Mesenchymal stem cell (in vitro differentiated cells and primary cell): ENCODE data around the gene IL1RAP.

ENCODE experiments used
- DNase-seq: peaks from one replicate; pipeline ENCODE4 v3.0.0-alpha.2; 2013
- H2AFZ ChIP-seq: one replicate; pipeline ENCODE4 v1.6.1; 2013; ENCODE audit warnings: low read depth, mild to moderate bottlenecking, control low read depth, inconsistent platforms, low read length, moderate library complexity
- H2AK5ac ChIP-seq: 2 replicates; pipeline ENCODE4 v1.6.1; 2013; ENCODE audit warnings: low read length, moderate library complexity, mild to moderate bottlenecking, inconsistent platforms; ENCODE audit not compliant: severe bottlenecking
- H2BK120ac ChIP-seq: one replicate; pipeline ENCODE4 v1.6.1; 2013; ENCODE audit warnings: low read depth, mild to moderate bottlenecking, inconsistent platforms, low read length, moderate library complexity
- H2BK12ac ChIP-seq, 2 experiments: one replicate each; pipeline ENCODE4 v1.6.1; 2013; ENCODE audit warnings: inconsistent platforms in 2 of 2, low read length in 2 of 2, mild to moderate bottlenecking in 2 of 2, moderate library complexity in 2 of 2, control low read depth in 1 of 2
- H2BK15ac ChIP-seq: one replicate; pipeline ENCODE4 v1.6.1; 2013; ENCODE audit warnings: mild to moderate bottlenecking, low read depth, inconsistent platforms; ENCODE audit not compliant: poor library complexity, severe bottlenecking
- H2BK5ac ChIP-seq: 2 replicates; pipeline ENCODE4 v1.6.1; 2013; ENCODE audit warnings: low read depth, mild to moderate bottlenecking, low read length, control low read depth, inconsistent platforms; ENCODE audit not compliant: poor library complexity, severe bottlenecking
- H3K14ac ChIP-seq, 2 experiments: one replicate each; pipeline ENCODE4 v1.6.1; 2013; ENCODE audit warnings: inconsistent platforms in 2 of 2, low read length in 2 of 2, control low read depth in 1 of 2, mild to moderate bottlenecking in 1 of 2, moderate library complexity in 1 of 2
- H3K18ac ChIP-seq, 2 experiments: one replicate each; pipeline ENCODE4 v1.6.1; 2013; ENCODE audit warnings: inconsistent platforms in 2 of 2, low read length in 2 of 2, control low read depth in 1 of 2, low read depth in 1 of 2, mild to moderate bottlenecking in 1 of 2
- H3K23ac ChIP-seq, 2 experiments: one replicate each; pipeline ENCODE4 v1.6.1; 2013; ENCODE audit warnings: inconsistent platforms in 2 of 2, low read length in 2 of 2, mild to moderate bottlenecking in 2 of 2, moderate library complexity in 2 of 2, control low read depth in 1 of 2
- H3K27ac ChIP-seq: 2 replicates; pipeline ENCODE4 v1.5.1; 2013; ENCODE audit warnings: mild to moderate bottlenecking, moderate library complexity, low read length, control low read depth, inconsistent platforms; ENCODE audit not compliant: poor library complexity, severe bottlenecking
- H3K27me3 ChIP-seq, 2 experiments: 2 replicates each; pipeline versions ENCODE4 v1.6.1 to v1.7.0; 2013; ENCODE audit warnings: low read length in 2 of 2, mild to moderate bottlenecking in 2 of 2, moderate library complexity in 2 of 2, control low read depth in 1 of 2, inconsistent platforms in 1 of 2; ENCODE audit not compliant: control insufficient read depth in 1 of 2, insufficient read depth in 1 of 2
- H3K36me3 ChIP-seq, 2 experiments: 2 replicates each; pipeline versions ENCODE4 v1.6.1 to v1.7.0; 2013; ENCODE audit warnings: low read length in 2 of 2, control low read depth in 1 of 2, inconsistent platforms in 1 of 2, low read depth in 1 of 2, mild to moderate bottlenecking in 1 of 2; ENCODE audit not compliant: insufficient read depth in 2 of 2, control insufficient read depth in 1 of 2
- H3K4ac ChIP-seq, 2 experiments: one replicate each; pipeline ENCODE4 v1.6.1; 2013; ENCODE audit warnings: inconsistent platforms in 2 of 2, low read length in 2 of 2, mild to moderate bottlenecking in 2 of 2, moderate library complexity in 2 of 2, control low read depth in 1 of 2, low read depth in 1 of 2
- H3K4me1 ChIP-seq: 2 replicates; pipeline ENCODE4 v1.6.1; 2013; ENCODE audit warnings: low read depth, low read length, control low read depth; ENCODE audit not compliant: control insufficient read depth, insufficient read depth
- H3K4me2 ChIP-seq: 2 replicates; pipeline ENCODE4 v1.6.1; 2013; ENCODE audit warnings: low read length, mild to moderate bottlenecking, inconsistent platforms; ENCODE audit not compliant: poor library complexity, severe bottlenecking
- H3K4me3 ChIP-seq, 2 experiments: 2 replicates each; pipeline versions ENCODE4 v1.5.1 to v1.7.0; 2013; ENCODE audit warnings: low read length in 2 of 2, mild to moderate bottlenecking in 2 of 2, control low read depth in 1 of 2, low read depth in 1 of 2; ENCODE audit not compliant: insufficient read depth in 1 of 2
- H3K79me1 ChIP-seq: replicated peaks from 2 replicates; pipeline ENCODE4 v1.6.1; 2013; ENCODE audit warnings: mild to moderate bottlenecking, control low read depth, low read length, inconsistent platforms; ENCODE audit not compliant: poor library complexity, severe bottlenecking
- H3K9ac ChIP-seq: 2 replicates; pipeline ENCODE4 v1.7.0; 2013; ENCODE audit warnings: mild to moderate bottlenecking, low read length, moderate library complexity
- H3K9me3 ChIP-seq: 2 replicates; pipeline ENCODE4 v1.7.0; 2013; ENCODE audit warnings: mild to moderate bottlenecking, low read length; ENCODE audit not compliant: control insufficient read depth
- H4K8ac ChIP-seq: one replicate; pipeline ENCODE4 v1.6.1; 2013; ENCODE audit warnings: inconsistent platforms, mild to moderate bottlenecking, low read length, moderate library complexity
- H4K91ac ChIP-seq: one replicate; pipeline ENCODE4 v1.6.1; 2013; ENCODE audit warnings: mild to moderate bottlenecking, low read length, inconsistent platforms
- WGBS: methylation state at CpG from one replicate; pipeline ENCODE4 v1.1.7; 2013; ENCODE audit warnings: mixed read lengths; 5-methylcytosine and 5-hydroxymethylcytosine counted together

IL1RAP gene

DNA sequence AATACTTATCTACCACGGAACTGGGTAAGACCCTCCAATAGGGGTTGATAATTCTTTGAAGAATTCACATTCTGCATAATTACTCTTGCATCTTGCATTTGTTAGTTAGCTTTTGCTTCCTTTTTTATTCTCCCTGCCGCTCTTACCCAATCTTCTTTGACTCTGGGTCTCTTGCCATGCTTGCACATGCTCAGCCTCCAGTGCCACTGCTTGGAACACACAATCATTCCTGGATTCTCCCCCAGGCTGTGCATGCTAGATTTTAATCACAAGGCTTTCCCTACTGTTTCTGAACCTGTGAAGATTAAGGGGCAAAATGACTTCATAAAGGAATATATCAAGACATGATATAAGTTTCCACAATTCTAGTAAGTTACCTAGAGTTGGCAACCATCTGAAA, 133.1 kb downstream of the IL1RAP start:
- H3K4me2 ChIP-seq: no peak overlapping the region
- DNase-seq: no peak
- no peak overlapping the region for H3K27ac ChIP-seq
- H2BK120ac ChIP-seq: no peak overlapping the region
- H3K9ac ChIP-seq: no peak overlapping the region
- H3K79me1 ChIP-seq: no peaks in the 10 kb centered on the region
- H2BK15ac ChIP-seq: no peak overlapping the region
- no peak overlapping the region for H4K91ac ChIP-seq
- H2BK5ac ChIP-seq: no peak overlapping the region
- no peak overlapping the region for H2AFZ ChIP-seq
- 94% methylated on average over 2 of the region's 2 CpGs for WGBS
- H3K27me3 ChIP-seq: no peaks in the 10 kb centered on the region
- H3K18ac ChIP-seq: no peak overlapping the region
- H2BK12ac ChIP-seq: no peak overlapping the region
- no peak overlapping the region for H3K4me3 ChIP-seq
- H3K23ac ChIP-seq: no peak overlapping the region
- no peaks in the 10 kb centered on the region for H3K9me3 ChIP-seq
- no peak overlapping the region for H3K4ac ChIP-seq
- no peak overlapping the region for H3K14ac ChIP-seq
- H4K8ac ChIP-seq: no peak overlapping the region
- no peak overlapping the region for H2AK5ac ChIP-seq
- H3K36me3 ChIP-seq: no peaks in the 10 kb centered on the region
- H3K4me1 ChIP-seq: no peaks in the 10 kb centered on the region

DNA sequence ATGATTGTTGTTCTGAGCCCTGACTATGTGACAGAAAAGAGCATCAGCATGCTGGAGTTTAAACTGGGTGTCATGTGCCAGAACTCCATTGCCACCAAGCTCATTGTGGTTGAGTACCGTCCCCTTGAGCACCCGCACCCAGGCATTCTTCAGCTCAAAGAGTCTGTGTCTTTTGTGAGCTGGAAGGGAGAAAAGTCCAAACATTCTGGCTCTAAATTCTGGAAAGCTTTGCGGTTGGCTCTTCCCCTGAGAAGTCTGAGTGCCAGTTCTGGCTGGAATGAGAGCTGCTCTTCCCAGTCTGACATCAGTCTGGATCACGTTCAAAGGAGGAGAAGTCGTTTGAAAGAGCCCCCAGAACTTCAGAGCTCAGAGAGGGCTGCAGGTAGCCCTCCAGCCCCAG, 142.0 kb downstream of the IL1RAP start:
- no peak overlapping the region for H2AK5ac ChIP-seq
- H3K27me3 ChIP-seq: no peaks in the 10 kb centered on the region
- H2BK15ac ChIP-seq: no peak overlapping the region
- H3K36me3 ChIP-seq: no peaks in the 10 kb centered on the region
- no peak overlapping the region for H2BK12ac ChIP-seq
- no peak overlapping the region for H3K9ac ChIP-seq
- 87% methylated on average over 5 of the region's 5 CpGs for WGBS
- H2AFZ ChIP-seq: no peak overlapping the region
- no peak overlapping the region for H3K4ac ChIP-seq
- H2BK5ac ChIP-seq: no peak overlapping the region
- H3K9me3 ChIP-seq: no peaks in the 10 kb centered on the region
- H4K91ac ChIP-seq: no peak overlapping the region
- no peak overlapping the region for H3K4me2 ChIP-seq
- H4K8ac ChIP-seq: no peak overlapping the region
- no peak overlapping the region for H3K27ac ChIP-seq
- H3K79me1 ChIP-seq: no peaks in the 10 kb centered on the region
- H3K14ac ChIP-seq: no peak overlapping the region
- H3K18ac ChIP-seq: no peak overlapping the region
- H3K4me3 ChIP-seq: no peak overlapping the region
- no peak overlapping the region for H3K23ac ChIP-seq
- H2BK120ac ChIP-seq: no peak overlapping the region
- DNase-seq: no peak
- no peaks in the 10 kb centered on the region for H3K4me1 ChIP-seq

DNA sequence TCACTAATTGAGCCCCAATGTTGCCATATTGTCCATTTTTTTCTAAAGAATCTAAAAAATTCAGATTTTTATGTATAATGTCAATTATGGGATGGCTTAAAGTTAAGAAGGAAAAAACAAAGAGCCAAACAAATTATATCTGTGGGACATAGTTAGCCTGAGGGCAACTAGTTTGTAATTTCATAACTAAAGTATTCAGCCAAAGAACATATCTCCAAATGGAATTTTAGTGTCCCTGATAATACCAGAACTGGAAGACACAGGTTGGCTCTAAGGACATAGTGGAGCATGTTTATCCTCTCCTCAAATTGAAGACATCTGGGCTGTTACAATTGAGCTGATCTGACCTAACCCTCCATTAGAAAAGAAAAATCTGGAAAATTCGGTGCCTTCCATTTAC, 144.2 kb downstream of the IL1RAP start:
- Histone ChIP-seq H3K4ac (no peak overlapping the region), H3K18ac (no peak overlapping the region), H3K79me1 (no peaks in the 10 kb centered on the region), H2BK12ac (no peak overlapping the region), H2AFZ (no peak overlapping the region), H3K4me3 (no peak overlapping the region), H3K36me3 (no peaks in the 10 kb centered on the region), H3K23ac (no peak overlapping the region), H4K91ac (no peak overlapping the region), H3K14ac (no peak overlapping the region), H3K9ac (no peak overlapping the region), H3K27ac (no peak overlapping the region), H3K4me2 (no peak overlapping the region), H2BK120ac (no peak overlapping the region), H4K8ac (no peak overlapping the region), H2BK5ac (no peak overlapping the region), H3K9me3 (no peaks in the 10 kb centered on the region), H3K4me1 (no peaks in the 10 kb centered on the region), H2BK15ac (no peak overlapping the region), H3K27me3 (no peaks in the 10 kb centered on the region), H2AK5ac (no peak overlapping the region)
- no peak for DNase-seq
- WGBS: 43% methylated on average over 1 of the region's 1 CpG

DNA sequence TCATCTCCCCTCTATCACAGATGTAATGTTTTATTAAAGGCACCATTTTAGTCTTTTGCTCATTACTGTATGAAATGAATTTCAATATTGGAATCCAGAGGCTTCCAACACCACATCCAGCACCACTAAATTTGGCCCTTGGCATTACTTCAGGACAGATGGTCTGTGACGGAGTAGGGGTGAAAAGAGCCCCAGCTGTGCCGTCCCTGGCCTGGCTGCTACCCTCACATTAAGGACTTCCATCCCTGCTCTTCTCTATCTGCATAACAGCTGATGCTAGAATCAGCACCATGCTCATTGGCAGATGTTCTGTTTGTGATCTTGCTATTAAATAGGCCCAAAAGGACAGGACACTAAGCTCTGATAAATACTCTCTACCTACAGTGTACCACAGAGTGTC, 152.9 kb downstream of the IL1RAP start:
- Histone ChIP-seq H3K4me1 (no peaks in the 10 kb centered on the region), H3K14ac (peak overlapping the region in 1 of 2 experiments; percentile 77), H4K91ac (no peak overlapping the region), H2BK5ac (no peak overlapping the region), H3K36me3 (no peaks in the 10 kb centered on the region), H2BK15ac (no peak overlapping the region), H2AFZ (no peak overlapping the region), H3K27me3 (no peaks in the 10 kb centered on the region), H3K4ac (no peak overlapping the region), H4K8ac (no peak overlapping the region), H2BK120ac (no peak overlapping the region), H3K4me3 (no peak overlapping the region), H3K27ac (no peak overlapping the region), H2BK12ac (no peak overlapping the region), H3K9me3 (no peaks in the 10 kb centered on the region), H3K23ac (no peak overlapping the region), H3K18ac (no peak overlapping the region), H3K79me1 (no peaks in the 10 kb centered on the region), H3K9ac (no peak overlapping the region), H2AK5ac (no peak overlapping the region), H3K4me2 (no peak overlapping the region)
- DNase-seq: no peak
- WGBS: 100% methylated on average over 2 of the region's 2 CpGs
